ENCODE measurements around the gene DLGAP1. TPM values are rescaled to one million over a fixed set of nuclear protein-coding genes. Genes with fewer than 3 reads are reported as not detected.

The DLGAP1 gene
- total and polyA plus RNA-seq, 10 of the 15 experiments (the other 5 are each of a cell fraction or from before 2014, with no cell fraction given), result 0.23 to 27.6 (median 1.9) TPM

GRCh38 chr18:3595369-3596273 is 859.5 kb downstream of the DLGAP1 start (continued):
- TF ChIP-seq PKNOX1 (IDR thresholded peaks at IDR 0.05), result no peak; the same call in 1 of the 2 replicates
- TF ChIP-seq RB1 (IDR thresholded peaks at IDR 0.05; ENCODE audit: borderline replicate concordance), result no peak
- peak; percentile 73 for TF ChIP-seq RELB (IDR thresholded peaks at IDR 0.05; ENCODE audit: low read depth)
- 0 out of 3 replicates have a peak, but pooled peaks have one; percentile 57 for TF ChIP-seq POU2F2 (IDR thresholded peaks at IDR 0.05; ENCODE audit: borderline replicate concordance, low read depth, low read length)
- no peak for TF ChIP-seq CTCF (IDR thresholded peaks at IDR 0.05 in 2 of 3, conservative IDR thresholded peaks at IDR 0.05 in 1 of 3; ENCODE audit: control insufficient read depth in 2 of 3, extremely low read depth in 1 of 3, insufficient read depth in 1 of 3, low read depth in 3 of 3, low read length in 3 of 3)
- no peak for TF ChIP-seq ZNF592 (IDR thresholded peaks at IDR 0.05)
- TF ChIP-seq ATF2 (IDR thresholded peaks at IDR 0.05; ENCODE audit: low read length), result peak; percentile 57
- TF ChIP-seq DPF2 (IDR thresholded peaks at IDR 0.05), result peak; percentile 84
- TF ChIP-seq JUNB (IDR thresholded peaks at IDR 0.05), result peak; percentile 84
- no peak for TF ChIP-seq USF1 (IDR thresholded peaks at IDR 0.05; ENCODE audit: borderline replicate concordance, extremely low read length, insufficient read depth, low read depth, low read length)
- no peak for TF ChIP-seq CHD4 (IDR thresholded peaks at IDR 0.05)
- no peak for TF ChIP-seq NR2C2 (IDR thresholded peaks at IDR 0.05; ENCODE audit: borderline replicate concordance, control insufficient read depth, insufficient read length, low read depth)
- TF ChIP-seq RAD51 (IDR thresholded peaks at IDR 0.05), result 0 out of 2 replicates have a peak, but pooled peaks have one; percentile 22
- TF ChIP-seq FOS (IDR thresholded peaks at IDR 0.05; ENCODE audit: borderline replicate concordance, extremely low read depth, insufficient read length), result no peak
- TF ChIP-seq RFX5 (IDR thresholded peaks at IDR 0.05; ENCODE audit: low read depth, low read length), result no peak
- TF ChIP-seq POLR2A (IDR thresholded peaks at IDR 0.05; ENCODE audit: low read depth, low read length), result 0 out of 2 replicates have a peak, but pooled peaks have one; percentile 24
- TF ChIP-seq ZNF384 (IDR thresholded peaks at IDR 0.05; ENCODE audit: borderline replicate concordance, low read depth, low read length), result peak; percentile 73; the same call in 1 of the 2 replicates
